Epidermal melanocyte (primary cell): Measurements from ENCODE around the gene SLC16A5.
"Not testable (repeated sequence)": the region's sequence is repeated elsewhere in the genome, so short reads cannot be mapped to it uniquely, and the experiment has no call there.

Experiments used
- DNase-seq: peaks from one replicate; pipeline ENCODE4 v3.0.0; 2011; ENCODE audit warnings: low spot score; ENCODE audit not compliant: insufficient read length

The SLC16A5 gene, protein sequence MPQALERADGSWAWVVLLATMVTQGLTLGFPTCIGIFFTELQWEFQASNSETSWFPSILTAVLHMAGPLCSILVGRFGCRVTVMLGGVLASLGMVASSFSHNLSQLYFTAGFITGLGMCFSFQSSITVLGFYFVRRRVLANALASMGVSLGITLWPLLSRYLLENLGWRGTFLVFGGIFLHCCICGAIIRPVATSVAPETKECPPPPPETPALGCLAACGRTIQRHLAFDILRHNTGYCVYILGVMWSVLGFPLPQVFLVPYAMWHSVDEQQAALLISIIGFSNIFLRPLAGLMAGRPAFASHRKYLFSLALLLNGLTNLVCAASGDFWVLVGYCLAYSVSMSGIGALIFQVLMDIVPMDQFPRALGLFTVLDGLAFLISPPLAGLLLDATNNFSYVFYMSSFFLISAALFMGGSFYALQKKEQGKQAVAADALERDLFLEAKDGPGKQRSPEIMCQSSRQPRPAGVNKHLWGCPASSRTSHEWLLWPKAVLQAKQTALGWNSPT

DNA sequence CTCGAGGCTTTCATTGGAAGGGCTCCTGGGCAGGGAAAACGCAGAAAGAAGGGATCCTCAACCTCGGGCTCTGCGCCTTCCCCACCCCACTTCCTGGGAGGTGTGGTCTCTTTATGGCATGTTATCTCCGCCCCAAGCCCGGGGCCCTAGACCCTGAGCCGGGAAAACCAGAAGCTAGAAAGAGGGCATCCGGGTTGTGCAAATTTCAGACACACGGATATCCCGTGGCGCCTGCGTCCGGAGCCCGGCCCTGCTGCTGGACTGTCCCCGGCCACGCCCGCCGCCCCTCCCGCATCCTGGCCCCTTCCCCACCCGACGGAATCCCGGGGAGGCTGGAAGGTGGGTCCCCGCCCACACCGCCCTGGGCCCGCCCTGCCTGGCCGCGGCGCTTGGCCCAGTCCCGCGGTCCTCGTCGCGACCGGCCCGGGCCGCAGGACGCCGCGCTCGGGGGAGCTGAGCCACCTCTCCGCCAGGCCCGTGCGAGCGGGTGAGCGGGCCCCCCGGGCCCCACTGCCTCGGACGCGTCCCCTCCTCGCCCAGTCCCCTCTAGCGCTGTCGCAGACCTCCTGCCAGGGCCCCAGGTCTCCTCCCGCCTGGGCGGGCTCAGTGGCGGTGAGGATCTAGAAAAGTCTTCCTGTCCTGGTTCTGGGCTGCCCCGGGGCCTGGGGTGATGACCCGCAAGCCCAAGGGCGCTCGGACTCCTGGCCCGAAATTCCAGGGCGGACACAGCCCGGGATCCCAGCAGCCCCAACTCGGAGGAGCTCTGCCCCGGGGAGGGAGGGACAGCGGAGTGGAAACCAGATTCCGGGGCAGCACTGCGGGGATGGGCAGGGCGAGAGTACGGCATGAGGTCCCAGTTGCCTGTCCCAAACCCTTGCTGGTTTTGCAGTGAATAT, at the start of gene SLC16A5:
TSS of gene SLC16A5 (plus strand) at position 397 of the 896 bp plus-strand sequence. CDS start 5,683 bp downstream, outside the sequence.
- DNase-seq = peak; percentile 95

DNA sequence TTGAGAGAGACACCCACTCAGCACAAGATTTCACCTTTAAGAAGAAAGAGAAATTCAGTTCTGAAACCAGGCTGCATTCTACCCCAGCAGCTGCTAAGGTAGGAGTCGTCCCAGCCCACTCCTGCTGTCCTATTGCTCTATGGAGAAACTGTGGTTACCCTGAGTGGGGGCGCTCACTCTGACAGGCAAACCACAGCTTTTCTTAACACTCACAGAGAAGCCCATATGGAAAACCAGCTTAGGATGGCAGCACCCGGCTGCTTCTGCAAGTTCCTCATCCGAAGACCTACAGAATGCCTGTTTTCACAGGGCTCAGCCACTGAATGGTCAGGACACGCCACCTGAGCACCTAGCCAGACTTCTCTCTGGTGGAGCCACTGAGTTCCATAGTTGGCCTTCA, 48.5 kb upstream of the SLC16A5 start:
- DNase-seq = no peak

DNA sequence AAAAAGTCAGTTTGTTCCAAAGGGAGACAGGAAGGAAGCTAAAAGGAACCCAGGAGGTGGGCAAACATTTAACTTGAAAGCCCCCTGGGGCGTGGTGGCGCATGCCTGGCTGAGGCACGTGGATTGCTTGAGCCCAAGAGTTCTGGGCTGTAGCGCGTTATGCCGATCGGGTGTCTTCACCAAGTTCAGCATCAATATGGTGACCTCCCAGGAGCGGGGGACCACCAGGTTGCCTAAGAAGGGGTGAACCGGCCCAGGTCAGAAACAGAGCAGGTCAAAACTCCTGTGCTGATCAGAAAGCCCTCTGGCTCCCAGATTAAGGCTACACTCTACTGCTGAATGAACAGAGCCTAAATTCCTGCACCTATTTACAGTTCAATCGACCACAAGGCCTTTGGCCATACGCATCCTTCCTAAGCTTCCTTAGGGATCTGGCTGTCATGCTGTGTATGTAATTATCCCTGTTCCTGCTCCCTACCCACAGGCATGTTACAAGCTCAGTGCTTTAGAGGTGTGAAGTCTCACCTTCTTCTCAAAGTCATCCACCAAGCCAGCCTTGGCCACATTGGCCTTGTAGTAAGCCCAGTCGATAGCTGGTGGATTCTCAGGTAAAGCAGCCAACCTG, 46.0 kb upstream of the SLC16A5 start:
- DNase-seq = no peak

DNA sequence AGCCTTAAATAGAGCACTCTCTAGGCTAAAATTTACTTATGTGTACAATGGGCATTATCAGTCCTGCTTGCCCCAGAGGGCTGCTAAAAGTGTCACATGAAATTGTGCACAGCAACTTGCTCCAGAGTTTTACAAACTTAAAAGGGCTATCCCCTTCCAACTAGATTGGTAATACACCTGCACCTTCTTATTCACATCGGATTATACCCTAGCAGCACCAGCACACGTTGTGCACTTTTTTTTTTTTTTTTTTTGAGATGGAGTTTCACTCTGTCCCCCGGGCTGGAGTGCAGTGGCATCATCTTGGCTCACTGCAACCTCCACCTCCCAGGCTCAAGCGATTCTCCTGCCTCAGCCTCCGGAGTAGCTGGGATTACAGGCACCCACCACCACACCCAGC, 44.0 kb upstream of the SLC16A5 start:
- not testable (repeated sequence) for DNase-seq

DNA sequence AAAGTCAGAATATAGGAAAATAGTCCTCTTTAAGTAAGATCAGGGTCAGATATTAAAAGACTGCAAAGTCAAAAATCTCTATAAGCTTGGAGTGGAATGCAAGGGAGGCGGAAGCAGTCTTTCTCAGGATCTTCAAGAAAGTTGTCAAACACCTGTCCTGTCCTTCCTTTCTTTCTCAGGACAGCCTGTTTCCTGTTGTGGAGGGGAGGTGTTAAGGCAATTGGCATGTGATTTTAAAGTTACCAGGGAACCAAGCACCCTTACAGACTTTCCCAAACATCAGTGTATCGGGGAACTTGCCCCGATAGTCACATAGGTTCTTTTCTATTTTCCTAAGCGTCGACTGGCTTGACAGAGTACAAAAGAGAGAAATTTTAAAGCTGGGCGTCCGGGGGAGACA, 43.0 kb upstream of the SLC16A5 start:
- no peak for DNase-seq

DNA sequence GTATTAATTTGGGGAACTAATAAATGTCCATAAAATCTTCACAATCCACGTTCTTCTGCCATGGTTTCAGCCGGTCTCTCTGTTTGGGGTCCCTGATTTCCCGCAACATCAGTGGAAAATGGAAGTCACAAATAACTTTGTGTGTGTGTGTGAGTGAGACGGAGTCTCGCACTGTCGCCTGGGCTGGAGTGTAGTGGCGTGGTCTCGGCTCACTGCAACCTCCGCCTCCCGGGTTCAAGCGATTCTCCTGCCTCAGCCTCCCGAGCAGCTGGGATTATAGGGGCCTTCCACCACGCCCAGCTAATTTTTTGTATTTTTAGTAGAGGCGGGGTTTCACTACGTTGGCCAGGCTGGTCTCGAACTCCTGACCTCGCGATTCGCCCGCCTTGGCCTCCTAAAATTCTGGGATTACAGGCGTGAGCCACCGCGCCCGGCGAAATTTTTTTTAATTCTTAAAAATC, 41.8 kb upstream of the SLC16A5 start:
- not testable (repeated sequence) for DNase-seq

DNA sequence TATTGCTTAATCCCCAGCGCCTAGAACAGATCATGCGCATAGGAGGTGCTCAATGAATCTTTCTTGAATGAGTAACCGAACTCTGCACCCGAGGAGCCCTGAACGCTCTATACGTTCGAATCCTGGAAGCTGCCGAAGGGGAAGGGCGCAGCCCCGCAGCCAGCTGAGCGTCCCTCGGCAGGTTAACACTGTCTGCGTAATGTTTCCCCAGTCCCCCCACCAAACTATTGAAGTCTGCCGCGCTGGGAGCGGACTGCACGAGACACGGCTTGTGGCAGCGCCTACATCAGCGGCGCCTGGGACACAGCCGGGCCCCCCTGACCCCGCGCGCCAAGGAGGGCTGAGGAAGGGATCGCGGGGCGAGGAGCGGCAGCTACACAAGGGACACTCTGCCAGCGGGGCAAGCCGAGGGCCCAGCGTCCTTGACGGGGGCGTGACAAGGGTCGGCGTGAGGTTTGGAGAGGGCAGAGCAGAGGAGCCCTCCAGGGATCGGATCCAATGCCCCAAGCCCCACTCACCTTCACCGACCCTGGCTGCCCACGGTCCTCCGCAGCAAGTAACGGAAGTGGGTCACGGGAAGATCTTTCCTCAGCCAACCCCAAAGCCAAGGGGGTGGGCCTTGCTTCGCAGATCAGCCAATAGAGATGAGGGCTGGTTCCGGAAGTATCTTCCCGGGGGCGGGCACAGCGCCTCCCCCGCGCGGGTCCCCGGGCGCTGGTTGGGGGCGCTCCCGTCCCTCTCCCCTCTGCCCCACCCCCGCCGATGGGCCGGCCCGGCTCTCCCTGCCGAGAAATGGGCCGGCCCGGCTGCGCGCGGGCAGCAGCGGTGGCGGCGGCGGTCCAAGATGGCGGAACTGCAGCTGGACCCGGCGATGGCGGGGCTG, 41.1 kb upstream of the SLC16A5 start, which contains the start of the genes ATP5PD and KCTD2:
TSS of gene ATP5PD (minus strand) at position 563 of the 883 bp plus-strand sequence. CDS start 4,319 bp downstream, outside the sequence.
TSS of gene KCTD2 (plus strand) at position 819 of the 883 bp plus-strand sequence. CDS start at position 845, 26 bp downstream.
- peak; percentile 84 for DNase-seq

DNA sequence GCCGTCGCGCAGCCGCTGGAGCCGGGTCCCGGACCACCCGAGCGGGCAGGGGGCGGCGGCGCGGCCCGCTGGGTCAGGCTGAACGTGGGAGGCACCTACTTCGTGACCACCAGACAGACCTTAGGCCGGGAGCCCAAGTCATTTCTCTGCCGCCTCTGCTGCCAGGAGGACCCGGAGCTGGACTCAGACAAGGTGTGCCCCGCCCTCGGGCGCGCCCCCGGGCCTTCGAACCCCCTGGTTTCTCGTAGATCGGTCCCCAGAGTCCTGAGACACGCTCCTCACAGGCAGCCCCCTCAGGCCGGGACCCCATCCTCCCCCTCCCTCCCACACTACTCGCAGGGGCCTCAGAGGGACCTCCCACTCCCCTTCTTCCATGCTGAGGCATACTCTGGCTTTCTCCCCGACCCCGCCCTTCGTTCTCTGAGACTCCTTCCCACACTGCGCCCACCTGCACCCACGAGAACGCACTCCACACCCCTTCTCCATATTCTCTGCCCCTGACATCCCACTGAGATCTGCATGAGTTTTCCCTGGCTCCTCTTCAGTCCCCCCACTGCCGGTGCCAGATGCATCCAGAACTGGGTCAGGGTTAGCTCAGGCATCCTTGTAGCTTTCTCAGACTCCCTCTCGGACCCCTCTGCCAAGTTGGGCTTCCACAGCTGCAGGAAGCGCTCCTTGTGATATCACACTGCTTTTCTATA, 40.2 kb upstream of the SLC16A5 start:
- no peak for DNase-seq

DNA sequence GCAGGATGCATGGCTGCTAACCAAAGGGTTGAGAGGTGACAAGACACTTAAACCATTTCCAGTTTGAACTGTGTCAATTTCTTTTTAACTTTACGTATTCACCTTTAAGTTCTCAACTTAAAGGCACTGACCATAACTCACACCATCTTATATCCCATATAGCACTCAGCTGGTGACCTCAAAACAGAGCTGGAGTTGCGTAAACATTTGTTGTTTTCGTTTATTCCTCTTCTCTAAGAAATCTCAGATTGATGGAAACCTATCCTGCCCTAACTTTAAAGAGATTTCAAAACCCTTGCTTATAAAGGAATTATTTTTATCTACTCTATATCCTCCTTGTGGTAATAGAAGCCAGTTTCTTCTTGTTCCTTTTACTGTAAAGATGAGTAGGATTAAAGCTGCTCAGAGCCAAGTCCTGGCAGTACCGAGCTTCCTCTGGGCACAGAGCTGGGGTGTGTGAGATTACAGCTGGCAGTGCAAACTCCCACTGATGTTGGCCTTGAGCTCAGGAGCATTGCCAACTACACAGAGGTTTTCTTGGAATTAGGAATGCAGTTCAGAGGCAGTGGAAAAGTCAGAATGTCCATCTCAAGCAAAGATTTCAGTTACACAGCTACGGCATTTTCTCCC, 39.4 kb upstream of the SLC16A5 start:
- no peak for DNase-seq

DNA sequence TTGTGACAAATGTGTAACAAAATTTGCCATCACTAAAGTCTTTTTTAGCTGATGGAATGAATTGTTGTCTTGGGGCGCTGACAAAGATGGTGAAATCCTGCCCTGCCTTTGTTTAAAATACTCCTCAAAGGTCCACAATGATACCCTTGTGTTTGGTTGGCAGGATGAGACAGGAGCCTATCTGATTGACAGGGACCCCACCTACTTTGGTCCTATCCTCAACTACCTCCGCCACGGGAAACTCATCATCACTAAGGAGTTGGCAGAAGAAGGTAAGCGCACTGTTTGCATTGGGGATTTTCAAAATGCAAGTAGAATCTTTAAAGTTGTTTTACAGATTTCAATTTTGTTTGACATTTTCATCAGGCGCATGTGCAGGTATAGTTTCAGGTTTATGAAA, 38.7 kb upstream of the SLC16A5 start:
- DNase-seq = no peak

DNA sequence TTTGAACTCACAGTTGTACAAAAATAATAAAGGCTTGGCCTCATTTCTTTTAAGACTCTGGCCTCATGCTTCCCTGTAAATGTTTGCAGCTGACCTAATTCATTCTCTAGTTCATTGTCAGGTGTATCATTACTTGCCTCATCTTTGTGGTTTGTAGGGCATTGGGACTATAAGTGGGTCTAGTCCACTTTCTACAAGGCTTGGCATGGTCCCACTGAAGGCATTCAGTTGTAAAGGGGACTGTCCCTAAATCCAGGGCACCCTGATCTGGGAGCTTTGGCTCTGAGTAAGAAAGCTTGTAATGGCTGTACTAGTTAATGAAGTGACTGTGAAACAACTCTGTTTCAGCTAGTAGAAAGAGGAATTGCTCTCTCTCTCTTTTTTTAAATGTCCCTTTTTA, 38.0 kb upstream of the SLC16A5 start:
- no peak for DNase-seq

DNA sequence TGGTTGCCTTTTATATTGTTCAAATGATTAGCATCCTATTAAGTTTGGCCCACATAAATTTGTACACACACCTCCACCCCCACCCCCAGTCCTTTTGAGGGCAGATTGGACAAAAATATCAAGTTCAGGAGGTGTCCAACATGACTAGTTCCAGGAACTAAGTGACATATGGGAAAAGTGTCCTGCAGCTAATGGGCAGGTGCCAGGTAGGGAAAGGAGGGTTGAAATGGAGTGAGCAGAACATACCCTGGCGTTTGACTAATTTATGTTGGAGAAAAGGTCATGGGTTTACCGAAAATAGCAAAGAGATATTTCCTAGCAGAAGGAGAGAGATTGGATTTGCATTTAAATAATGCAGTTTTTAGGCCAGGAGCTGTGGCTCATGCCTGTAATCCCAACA, 35.8 kb upstream of the SLC16A5 start:
- no peak for DNase-seq

DNA sequence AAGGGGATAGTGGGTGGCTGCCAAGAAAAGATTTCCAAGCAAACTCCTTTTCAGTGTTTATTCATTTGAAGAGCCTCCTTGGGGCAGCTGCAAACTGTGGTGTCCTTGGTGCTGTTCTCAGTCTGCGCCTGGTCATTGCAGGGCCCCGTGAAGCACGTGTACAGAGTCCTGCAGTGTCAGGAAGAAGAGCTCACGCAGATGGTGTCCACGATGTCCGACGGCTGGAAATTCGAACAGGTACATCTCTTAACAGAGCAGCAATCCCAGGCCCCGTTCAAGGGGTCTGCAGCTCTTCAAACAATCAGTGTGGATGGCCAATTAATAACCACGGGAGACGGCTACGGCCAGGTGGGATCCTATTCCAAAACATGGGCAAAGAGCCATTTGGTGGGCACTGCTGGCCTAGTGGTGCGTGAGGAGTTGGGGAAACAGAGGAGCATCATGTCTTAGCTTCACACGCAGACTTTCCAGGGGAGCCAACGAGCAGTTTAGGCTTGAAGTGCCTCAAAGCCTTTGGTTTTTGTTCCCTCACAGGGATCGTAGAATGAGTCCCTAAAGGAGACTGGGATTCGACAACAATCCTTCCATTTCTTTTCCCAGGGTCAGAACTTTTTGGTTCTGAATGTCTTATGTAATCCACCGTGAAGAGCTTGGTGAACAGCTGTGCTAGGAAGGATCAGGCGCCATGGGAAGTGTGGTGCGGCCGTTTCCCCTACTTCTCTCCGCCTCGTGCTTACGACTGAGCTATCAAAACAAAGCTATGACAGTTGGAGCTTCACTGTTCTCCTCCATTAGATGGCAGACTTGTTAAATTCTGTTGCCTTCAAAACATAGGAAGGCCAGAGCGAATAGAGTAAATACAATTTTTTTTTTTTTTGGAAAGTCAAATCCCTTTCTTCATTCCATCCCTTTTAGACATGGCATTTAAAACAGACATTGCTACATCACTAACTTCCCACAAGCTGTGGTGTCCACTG, 28.1 kb upstream of the SLC16A5 start:
- peak; percentile 89 for DNase-seq

DNA sequence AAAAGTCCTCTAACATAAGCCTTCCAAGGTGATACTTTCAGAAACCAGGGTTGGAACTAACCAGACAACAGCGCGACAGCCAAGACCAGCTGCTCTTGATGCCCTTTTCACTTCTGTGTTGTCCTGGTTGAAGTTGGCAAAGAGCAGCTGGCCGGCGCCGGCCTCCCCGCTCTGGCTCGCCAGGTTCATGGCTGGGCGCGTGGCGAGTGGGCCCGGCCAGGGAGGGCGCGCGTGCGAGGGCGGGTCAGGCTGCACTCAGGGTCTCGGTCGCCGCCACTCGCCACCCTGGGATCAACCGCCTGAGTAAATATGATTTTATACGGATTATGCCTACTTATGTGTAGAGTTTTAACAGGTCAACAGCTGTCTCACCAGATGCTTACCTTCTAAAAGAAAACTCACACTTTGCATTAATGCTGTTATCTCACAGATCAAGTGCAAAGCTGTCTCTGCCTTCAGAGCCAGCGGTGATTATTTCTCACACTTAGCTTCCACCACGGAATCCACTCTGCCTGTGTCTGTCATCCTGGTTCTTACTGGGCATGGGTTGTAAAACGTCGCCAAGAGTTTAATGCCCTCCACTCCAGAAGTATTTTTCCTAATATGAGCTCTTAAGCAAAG, 27.2 kb upstream of the SLC16A5 start:
- DNase-seq = no peak

DNA sequence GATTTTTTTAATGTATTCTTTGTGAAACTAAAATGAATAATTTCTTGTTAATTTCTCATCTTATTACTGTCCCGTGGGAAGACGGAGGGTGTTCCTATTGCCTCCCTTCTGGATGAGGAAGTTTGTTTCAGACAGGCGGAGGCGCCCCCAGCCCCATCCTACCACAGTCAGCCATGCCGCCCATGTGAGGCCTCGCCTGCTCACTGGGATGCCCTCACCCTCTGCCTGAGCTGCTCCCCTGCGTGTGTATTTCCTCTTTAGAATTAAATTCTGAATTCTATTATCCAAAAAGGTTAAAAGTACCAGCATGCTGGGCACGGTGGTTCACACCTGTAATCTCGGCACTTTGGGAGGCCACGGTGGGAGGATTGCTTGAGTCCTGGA, 26.7 kb upstream of the SLC16A5 start:
- DNase-seq = no peak

DNA sequence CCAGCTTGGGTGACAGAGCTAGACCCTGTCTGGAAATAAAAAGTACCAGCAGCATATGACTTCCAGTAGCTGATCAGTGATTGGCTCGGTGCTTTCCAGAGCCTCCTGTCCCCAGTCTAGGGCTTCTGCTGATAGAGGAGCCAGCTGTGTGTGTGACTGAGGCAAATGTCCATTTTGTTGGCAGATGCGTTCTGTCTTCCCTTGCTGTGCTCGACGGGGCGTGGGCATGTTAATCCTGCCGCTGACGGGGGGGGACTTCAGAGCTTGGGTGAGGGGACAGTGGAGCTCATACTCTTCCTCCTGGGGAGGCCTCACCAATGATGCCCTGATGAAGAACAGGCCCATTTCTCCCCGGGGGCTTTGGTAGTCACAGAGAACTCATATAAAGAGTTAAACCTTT, 26.1 kb upstream of the SLC16A5 start:
- DNase-seq = no peak

DNA sequence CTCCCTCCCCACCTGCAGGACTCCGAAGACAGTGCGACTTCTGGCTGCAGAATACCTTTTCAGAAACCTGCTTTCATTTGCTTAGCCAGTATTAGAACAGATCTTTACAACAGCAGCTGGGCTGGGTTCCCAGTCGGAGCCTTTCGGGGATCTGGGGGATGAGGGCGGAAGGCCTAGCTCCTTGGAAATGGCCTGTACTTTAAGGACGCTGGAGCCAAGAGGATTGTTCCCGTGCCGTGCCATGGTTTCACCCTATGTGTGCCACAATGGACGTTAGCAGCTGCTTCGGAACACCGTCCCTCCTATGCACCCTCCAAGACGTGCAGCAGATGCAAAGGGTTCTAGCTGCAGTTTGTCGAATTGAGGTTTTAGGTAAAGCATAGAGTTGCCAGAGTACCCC, 24.6 kb upstream of the SLC16A5 start:
- no peak for DNase-seq

DNA sequence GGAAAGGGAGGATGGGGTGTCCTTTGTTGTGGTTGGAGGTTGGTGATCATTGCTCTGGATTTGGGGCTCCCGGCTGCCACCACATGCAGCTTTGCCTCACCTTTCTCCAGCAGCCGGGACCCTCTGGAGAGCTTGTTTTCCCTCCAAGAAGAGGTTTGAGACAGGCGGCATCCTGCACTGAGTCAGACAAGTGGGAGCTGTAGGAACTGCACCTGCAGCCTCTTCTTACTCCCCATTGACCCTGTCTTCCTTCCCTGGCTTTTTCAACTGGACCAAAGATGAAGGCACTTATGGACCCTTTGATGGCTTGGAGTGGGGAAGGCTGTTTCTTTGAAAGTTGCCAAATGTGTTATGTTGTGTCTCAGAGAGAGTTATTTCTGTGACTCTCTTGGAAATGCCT, 24.1 kb upstream of the SLC16A5 start:
- DNase-seq = no peak
